Measurements from ENCODE around the gene RSRC1. TPM values are rescaled to one million over a fixed set of nuclear protein-coding genes. Genes with fewer than 3 reads are reported as not detected.
"Not testable (repeated sequence)": the region's sequence is repeated elsewhere in the genome, so short reads cannot be mapped to it uniquely, and the experiment has no call there.

The RSRC1 gene
- total RNA-seq, 2 experiments from 2014 or later, result 37.4 to 38.8 TPM

GRCh38 chr3:158548691-158549090, 438.8 kb downstream of the RSRC1 start:
- H3K27ac Mint-ChIP-seq, result no peak overlapping the region
- ChIA-PET POLR2A (no interaction called here), CTCF (no interaction called here)
- H3K27me3 Mint-ChIP-seq, result no peaks in the 10 kb centered on the region
- no peak overlapping the region for H3K4me3 Mint-ChIP-seq
- DNase-seq, result no peak
- H3K36me3 Mint-ChIP-seq (ENCODE audit: low read depth), result peaks cover 7% of the 10 kb centered on the region
- peaks cover 3% of the 10 kb centered on the region for H3K9me3 Mint-ChIP-seq
- no peaks in the 10 kb centered on the region for H3K4me1 Mint-ChIP-seq

- H3K9me3 Mint-ChIP-seq; H3K4me1 Mint-ChIP-seq; H3K4me3 Mint-ChIP-seq; H3K27me3 Mint-ChIP-seq; H3K27ac Mint-ChIP-seq; DNase-seq; H3K36me3 Mint-ChIP-seq (ENCODE audit: low read depth); CTCF ChIA-PET; POLR2A ChIA-PET: not testable (repeated sequence)
These were observed 440.0 kb downstream of the RSRC1 start for GRCh38 chr3:158549938-158550337.

- Mint-ChIP-seq H3K27ac (no peak overlapping the region), H3K9me3 (peaks cover 3% of the 10 kb centered on the region), H3K36me3 (ENCODE audit: low read depth) (peaks cover 1% of the 10 kb centered on the region), H3K4me1 (no peaks in the 10 kb centered on the region), H3K4me3 (no peak overlapping the region), H3K27me3 (no peaks in the 10 kb centered on the region)
- no peak for DNase-seq
- ChIA-PET POLR2A (no interaction called here), CTCF (interaction anchor here (2.6 kb wide), 1 partner anchor 12 kb away, joined by 12 read pairs; no protein-coding TSS in a partner anchor)
These were observed 442.2 kb downstream of the RSRC1 start for GRCh38 chr3:158552124-158552523.

- POLR2A ChIA-PET, result interaction anchor here (1.6 kb wide), 1 partner anchor 11 kb away, joined by 5 read pairs; the partner anchor contains the start of gene MLF1
- H3K9me3 Mint-ChIP-seq, result no peaks in the 10 kb centered on the region
- CTCF ChIA-PET, result no interaction called here
- no peak overlapping the region for H3K4me3 Mint-ChIP-seq
- DNase-seq, result no peak
- peaks cover 2% of the 10 kb centered on the region for H3K27me3 Mint-ChIP-seq
- H3K4me1 Mint-ChIP-seq, result no peaks in the 10 kb centered on the region
- no peaks in the 10 kb centered on the region for H3K36me3 Mint-ChIP-seq (ENCODE audit: low read depth)
- no peak overlapping the region for H3K27ac Mint-ChIP-seq
These were observed 449.6 kb downstream of the RSRC1 start for GRCh38 chr3:158559504-158559903.

- no peaks in the 10 kb centered on the region for H3K4me1 Mint-ChIP-seq
- H3K27me3 Mint-ChIP-seq, result peaks cover 4% of the 10 kb centered on the region
- CTCF ChIA-PET, result no interaction called here
- H3K27ac Mint-ChIP-seq, result no peak overlapping the region
- peaks cover 4% of the 10 kb centered on the region for H3K9me3 Mint-ChIP-seq
- POLR2A ChIA-PET, result no interaction called here
- no peak for DNase-seq
- no peaks in the 10 kb centered on the region for H3K36me3 Mint-ChIP-seq (ENCODE audit: low read depth)
- H3K4me3 Mint-ChIP-seq, result no peak overlapping the region
These were observed 451.1 kb downstream of the RSRC1 start for GRCh38 chr3:158560979-158561378.

- ChIA-PET POLR2A (no interaction called here), CTCF (no interaction called here)
- Mint-ChIP-seq H3K4me3 (no peak overlapping the region), H3K27me3 (peaks cover 7% of the 10 kb centered on the region), H3K36me3 (ENCODE audit: low read depth) (no peaks in the 10 kb centered on the region), H3K4me1 (no peaks in the 10 kb centered on the region), H3K9me3 (peaks cover 4% of the 10 kb centered on the region), H3K27ac (no peak overlapping the region)
- DNase-seq, result no peak
These were observed 452.8 kb downstream of the RSRC1 start for GRCh38 chr3:158562674-158563073.

- DNase-seq, result no peak
- Mint-ChIP-seq H3K9me3 (peaks cover 4% of the 10 kb centered on the region), H3K27me3 (peaks cover 7% of the 10 kb centered on the region), H3K4me1 (no peaks in the 10 kb centered on the region), H3K27ac (no peak overlapping the region), H3K4me3 (no peak overlapping the region), H3K36me3 (ENCODE audit: low read depth) (no peaks in the 10 kb centered on the region)
- POLR2A ChIA-PET, result no interaction called here
- CTCF ChIA-PET, result no interaction called here
These were observed 453.2 kb downstream of the RSRC1 start for GRCh38 chr3:158563076-158563475.

- Mint-ChIP-seq H3K27me3 (peaks cover 9% of the 10 kb centered on the region), H3K36me3 (ENCODE audit: low read depth) (no peaks in the 10 kb centered on the region), H3K4me1 (peaks cover 1% of the 10 kb centered on the region), H3K9me3 (peaks cover 4% of the 10 kb centered on the region), H3K4me3 (no peak overlapping the region), H3K27ac (no peak overlapping the region)
- ChIA-PET POLR2A (no interaction called here), CTCF (no interaction called here)
- DNase-seq, result no peak
These were observed 455.2 kb downstream of the RSRC1 start for GRCh38 chr3:158565076-158565475.

- Mint-ChIP-seq H3K36me3 (ENCODE audit: low read depth) (no peaks in the 10 kb centered on the region), H3K27ac (no peak overlapping the region), H3K4me1 (peaks cover 11% of the 10 kb centered on the region), H3K27me3 (peaks cover 21% of the 10 kb centered on the region), H3K4me3 (no peak overlapping the region), H3K9me3 (peaks cover 4% of the 10 kb centered on the region)
- POLR2A ChIA-PET, result interaction anchor here (1.4 kb wide), 1 partner anchor 76 kb away, joined by 5 read pairs; the partner anchor contains the start of gene GFM1
- CTCF ChIA-PET, result interaction anchor here (0.6 to 3.4 kb wide), 2 partner anchors 74 to 103 kb away, joined by 4 to 22 read pairs; partner anchors contain the start of gene GFM1
- no peak for DNase-seq
These were observed 458.9 kb downstream of the RSRC1 start for GRCh38 chr3:158568784-158569183.

GRCh38 chr3:158569794-158570193, 459.9 kb downstream of the RSRC1 start:
- Mint-ChIP-seq H3K4me1 (peaks cover 11% of the 10 kb centered on the region), H3K27ac (no peak overlapping the region), H3K27me3 (peaks cover 21% of the 10 kb centered on the region), H3K36me3 (ENCODE audit: low read depth) (no peaks in the 10 kb centered on the region), H3K4me3 (no peak overlapping the region), H3K9me3 (peaks cover 4% of the 10 kb centered on the region)
- ChIA-PET POLR2A (interaction anchor here (1.4 to 2.1 kb wide), 2 partner anchors 10 to 75 kb away, joined by 5 read pairs; partner anchors contain the start of gene GFM1), CTCF (interaction anchor here (3.4 kb wide), 1 partner anchor 73 kb away, joined by 22 read pairs; the partner anchor contains the start of gene GFM1)
- DNase-seq, result no peak

GRCh38 chr3:158570999-158571702, 461.3 kb downstream of the RSRC1 start, which contains the start of gene MLF1:
MLF1 (plus strand) TSS chr3:158571194; CDS start chr3:158571301, 107 bp downstream.
- peak within 1 kb of the TSS; percentile 75 for H3K4me3 Mint-ChIP-seq
- H3K36me3 Mint-ChIP-seq (ENCODE audit: low read depth), result no peaks in the 10 kb centered on the region
- POLR2A ChIA-PET, result interaction anchor here (1.0 to 2.1 kb wide), 2 partner anchors 12 to 74 kb away, joined by 3 to 5 read pairs; partner anchors contain the start of gene GFM1
- H3K9me3 Mint-ChIP-seq, result no peaks in the 10 kb centered on the region
- CTCF ChIA-PET, result interaction anchor here (0.6 to 3.4 kb wide), 3 partner anchors 33 to 953 kb away, joined by 3 to 22 read pairs (median 3); partner anchors contain the start of gene GFM1
- H3K27me3 Mint-ChIP-seq, result peaks cover 18% of the 10 kb centered on the region
- peaks cover 11% of the 10 kb centered on the region for H3K4me1 Mint-ChIP-seq
- DNase-seq, result peak; percentile 87
- peak within 1 kb of the TSS; percentile 31 for H3K27ac Mint-ChIP-seq

- peaks cover 18% of the 10 kb centered on the region for H3K27me3 Mint-ChIP-seq
- no peak for DNase-seq
- no peaks in the 10 kb centered on the region for H3K9me3 Mint-ChIP-seq
- no peak overlapping the region for H3K27ac Mint-ChIP-seq
- H3K4me3 Mint-ChIP-seq, result no peak overlapping the region
- CTCF ChIA-PET, result no interaction called here
- peaks cover 11% of the 10 kb centered on the region for H3K4me1 Mint-ChIP-seq
- POLR2A ChIA-PET, result no interaction called here
- no peaks in the 10 kb centered on the region for H3K36me3 Mint-ChIP-seq (ENCODE audit: low read depth)
These were observed 462.3 kb downstream of the RSRC1 start for GRCh38 chr3:158571969-158572765.

- H3K4me1 Mint-ChIP-seq, result peaks cover 11% of the 10 kb centered on the region
- no peak overlapping the region for H3K4me3 Mint-ChIP-seq
- DNase-seq, result no peak
- H3K9me3 Mint-ChIP-seq, result no peaks in the 10 kb centered on the region
- ChIA-PET POLR2A (no interaction called here), CTCF (no interaction called here)
- no peaks in the 10 kb centered on the region for H3K36me3 Mint-ChIP-seq (ENCODE audit: low read depth)
- H3K27ac Mint-ChIP-seq, result no peak overlapping the region
- H3K27me3 Mint-ChIP-seq, result peaks cover 16% of the 10 kb centered on the region
These were observed 462.8 kb downstream of the RSRC1 start for GRCh38 chr3:158572766-158573060.

All from activated CD4-positive, alpha-beta memory T cell treated with anti-CD3 and anti-CD28 coated beads, Interleukin-2, amount 10 ng/mL, durations not matched to agents 7 days and 5 days (primary cell).